Stimulated activated CD4-positive, alpha-beta T cell treated with anti-CD3 and anti-CD28 coated beads, TNF-alpha, amount 100 ng/mL, for 48 hours (primary cell): Measurements from ENCODE around the gene L1CAM.

Experiments
- DNase-seq, 3 donors: peaks; one replicate each; pipeline ENCODE4 v3.0.0-alpha.2; 2020; ENCODE audit warnings: low read depth in 3 of 3

Gene L1CAM

DNA sequence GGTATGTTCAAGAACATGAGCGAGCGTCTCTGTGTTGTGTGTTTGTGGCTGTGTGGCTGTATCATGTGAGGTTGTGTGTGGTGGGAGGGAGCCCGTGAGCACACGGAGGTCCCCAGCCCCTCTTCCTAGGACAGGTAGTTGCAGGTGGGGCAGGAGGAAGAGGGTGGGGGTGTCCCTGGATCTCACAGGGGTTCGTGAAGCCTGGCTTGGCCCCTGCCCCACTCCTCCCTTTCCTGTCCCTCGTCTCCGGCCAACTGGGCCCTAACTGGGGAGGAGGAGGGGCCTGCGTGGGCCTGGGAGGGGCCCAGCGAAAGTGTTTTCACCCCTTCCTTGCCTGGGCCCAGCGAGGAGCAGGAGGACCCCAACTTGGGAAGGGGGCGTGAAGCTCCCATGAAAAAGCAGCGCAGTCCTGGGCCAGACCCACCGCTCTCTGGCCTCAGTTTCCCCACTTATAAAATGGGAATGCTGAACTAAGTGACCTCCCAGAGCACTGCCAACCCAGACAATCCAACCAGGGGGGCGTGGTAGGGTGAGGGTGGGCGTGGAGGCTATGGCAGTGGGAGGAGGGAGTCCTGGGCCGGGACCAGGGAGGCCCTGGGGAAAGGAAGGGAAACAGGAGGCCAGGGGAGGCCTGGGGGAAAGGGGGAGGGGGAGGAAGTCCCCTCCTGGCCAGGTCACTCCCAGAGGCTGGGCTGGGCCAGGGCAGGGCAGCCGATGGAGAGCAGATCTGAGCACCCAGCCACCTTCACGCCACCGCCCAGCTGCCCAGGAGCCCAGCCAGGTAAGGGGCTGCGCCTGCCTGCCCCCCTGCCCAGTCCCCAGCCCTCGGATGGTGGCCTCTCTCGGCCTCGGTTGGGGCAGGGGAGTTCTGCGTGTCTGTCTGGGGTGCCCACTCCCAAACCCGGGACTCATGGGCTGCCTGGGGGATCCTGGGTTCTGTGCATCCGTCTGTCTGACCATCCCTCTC, 18.3 kb upstream of the L1CAM start, which contains the start of gene AVPR2:
Gene AVPR2 (plus strand): TSS at position 683 of the 967 bp plus-strand sequence. CDS start 473 bp downstream, outside the sequence.
- no peak for DNase-seq

GRCh38 chrX:153903238-153903980, 17.4 kb upstream of the L1CAM start:
- DNase-seq, result no peak

- no peak for DNase-seq
These were observed 16.4 kb upstream of the L1CAM start for GRCh38 chrX:153902385-153902784.

DNA sequence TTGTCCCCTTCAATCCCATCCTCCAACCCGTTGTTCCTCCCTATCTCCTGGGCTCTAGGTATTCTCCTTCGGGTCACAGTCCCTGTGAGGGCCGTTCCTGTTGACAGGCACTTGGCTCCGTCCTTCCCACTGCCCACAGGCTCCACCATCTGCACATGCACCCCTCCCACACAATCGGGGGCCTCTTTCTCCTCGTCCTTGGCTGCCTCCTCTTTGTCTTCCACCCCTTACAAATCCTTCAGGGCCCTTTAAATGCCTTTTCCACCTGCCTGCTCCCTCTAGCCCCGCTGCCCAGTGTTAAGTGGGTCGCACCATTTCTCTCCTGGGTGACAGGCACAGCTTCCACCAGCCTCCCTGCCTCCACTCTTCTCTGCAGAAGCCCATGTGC, 15.8 kb upstream of the L1CAM start:
- no peak for DNase-seq

DNA sequence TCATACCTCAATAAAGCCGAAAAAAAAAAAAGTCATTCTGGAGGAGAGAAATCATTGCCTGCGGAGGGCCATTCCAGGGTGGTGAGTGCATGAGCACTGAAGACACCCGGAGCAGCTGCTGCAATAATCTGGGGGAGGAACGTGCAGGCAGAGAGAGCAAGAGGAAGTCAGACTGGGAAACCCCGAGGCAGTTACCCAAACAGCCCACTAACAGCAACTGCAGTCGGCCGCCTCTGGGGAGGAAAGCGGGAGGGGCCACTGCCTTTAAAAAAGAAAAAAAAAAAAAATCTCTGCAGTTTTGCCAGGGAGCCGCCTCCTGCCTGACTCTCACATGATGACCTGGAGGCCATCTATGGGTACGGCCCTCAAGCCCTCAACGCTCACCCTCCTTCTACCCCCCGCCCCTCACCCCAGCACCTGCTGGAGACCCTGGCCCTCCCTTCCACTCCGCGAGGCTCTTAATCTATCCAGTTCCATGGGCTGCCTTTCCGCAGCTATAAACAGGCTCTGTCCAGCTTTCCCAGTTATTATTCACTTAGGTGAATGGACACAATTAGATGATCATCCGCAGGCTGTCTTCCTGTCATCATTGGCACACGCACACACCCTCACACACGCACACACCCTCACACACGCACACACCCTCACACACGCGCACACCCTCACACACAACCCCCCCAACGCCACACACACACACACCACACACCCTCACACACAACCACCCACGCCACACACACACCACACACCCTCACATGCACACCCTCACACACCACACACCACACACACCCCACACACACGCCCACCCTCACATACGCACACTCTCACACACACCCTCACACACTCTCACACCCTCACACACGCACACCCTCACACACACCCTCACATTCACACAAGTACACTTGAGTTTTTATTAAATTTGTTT, 15.1 kb upstream of the L1CAM start:
- DNase-seq, result peak in 1 of 3 donors; percentile 43

DNA sequence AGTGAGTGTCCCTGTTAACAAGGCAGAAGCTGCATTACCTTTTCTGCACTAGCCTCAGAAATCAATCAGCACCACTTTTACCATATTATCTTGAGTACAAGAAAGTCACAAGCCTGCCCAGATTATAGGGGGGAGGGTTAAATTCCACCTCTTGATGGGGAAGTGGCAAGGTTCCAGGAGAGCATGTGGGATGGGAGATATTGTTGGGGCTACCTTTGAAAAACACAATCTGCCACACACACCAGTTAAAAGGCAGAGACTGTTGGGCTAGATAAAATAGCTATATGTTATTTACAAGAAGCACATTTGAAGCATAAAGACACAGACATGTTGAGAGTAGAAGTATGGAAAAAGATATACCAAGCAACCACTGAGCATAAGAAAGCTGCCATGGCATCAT, 11.9 kb upstream of the L1CAM start:
- DNase-seq, result no peak

- DNase-seq, result no peak
These were observed 3.1 kb upstream of the L1CAM start for GRCh38 chrX:153889123-153889522.

DNA sequence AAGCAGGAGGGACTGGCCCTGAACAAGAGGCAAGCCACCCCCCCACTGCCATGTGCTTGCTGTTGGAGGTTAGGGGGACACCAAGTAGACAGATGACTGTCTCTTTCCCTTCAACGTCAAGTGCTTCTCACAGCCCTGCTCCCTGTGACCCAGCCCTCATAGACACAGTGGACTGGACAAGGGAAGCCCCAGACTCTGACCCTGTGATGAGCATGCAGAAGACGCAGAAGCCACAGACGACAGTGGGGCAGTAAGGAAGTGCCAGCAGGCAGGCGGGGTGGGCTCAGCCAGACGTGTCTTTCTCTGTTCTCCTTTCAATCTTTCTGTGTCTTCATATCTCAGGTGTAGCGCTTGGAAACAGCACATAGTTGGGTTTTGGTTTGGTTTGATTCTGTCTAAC, 2.4 kb upstream of the L1CAM start:
- no peak for DNase-seq

- no peak for DNase-seq
These were observed 1.4 kb upstream of the L1CAM start for GRCh38 chrX:153887385-153887784.

- DNase-seq, result no peak
These were observed 942 bp upstream of the L1CAM start for GRCh38 chrX:153886915-153887314.

GRCh38 chrX:153885208-153885787, 675 bp downstream of the L1CAM start:
- DNase-seq, result no peak

- no peak for DNase-seq
These were observed 1.4 kb downstream of the L1CAM start for GRCh38 chrX:153884590-153884989.

DNA sequence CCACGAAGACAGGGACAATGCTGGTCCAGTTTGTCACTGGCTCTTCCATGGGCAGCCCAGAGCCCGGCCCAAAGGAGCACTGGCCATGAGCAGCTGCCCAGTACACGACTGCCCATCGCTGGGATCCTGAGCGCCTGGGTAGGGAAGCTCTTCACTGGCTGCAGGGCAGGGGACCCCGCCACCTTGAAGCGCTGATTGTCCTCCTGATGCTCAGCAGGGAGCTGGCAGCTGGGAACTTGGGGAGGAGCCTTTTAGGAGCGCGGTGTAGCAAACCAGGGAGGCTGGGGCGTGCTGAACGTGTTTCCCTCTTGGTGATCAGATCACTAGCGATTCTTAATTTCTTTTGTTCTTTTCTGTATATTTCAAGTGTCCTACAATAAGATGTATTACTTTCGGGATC, 1.8 kb downstream of the L1CAM start:
- DNase-seq, result no peak

GRCh38 chrX:153883163-153883843, 2.7 kb downstream of the L1CAM start:
- DNase-seq, result no peak

DNA sequence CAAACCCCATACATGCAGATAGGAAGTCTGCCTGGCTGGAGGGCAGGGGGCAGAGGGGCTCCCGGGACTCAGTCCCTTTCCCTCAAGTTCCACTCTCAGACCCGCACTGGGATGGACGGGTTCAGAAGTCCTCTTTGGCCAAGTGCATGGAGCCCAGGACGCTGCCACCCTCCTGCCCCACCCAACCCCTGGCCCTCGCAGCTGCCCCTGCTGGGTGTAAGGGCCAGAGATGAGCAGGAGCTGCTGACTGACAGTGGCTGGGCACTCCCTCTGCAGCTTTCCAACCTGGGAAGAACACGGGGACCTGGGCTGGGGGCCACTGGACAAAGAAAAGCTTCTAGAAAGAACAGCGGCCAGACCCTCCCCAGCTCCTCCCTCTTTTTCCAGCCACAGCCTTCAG, 3.4 kb downstream of the L1CAM start:
- DNase-seq, result no peak

- DNase-seq, result no peak
These were observed 3.9 kb downstream of the L1CAM start for GRCh38 chrX:153882086-153882498.

GRCh38 chrX:153881281-153881680, 4.7 kb downstream of the L1CAM start:
- no peak for DNase-seq

GRCh38 chrX:153880440-153880815, 5.5 kb downstream of the L1CAM start:
- no peak for DNase-seq

DNA sequence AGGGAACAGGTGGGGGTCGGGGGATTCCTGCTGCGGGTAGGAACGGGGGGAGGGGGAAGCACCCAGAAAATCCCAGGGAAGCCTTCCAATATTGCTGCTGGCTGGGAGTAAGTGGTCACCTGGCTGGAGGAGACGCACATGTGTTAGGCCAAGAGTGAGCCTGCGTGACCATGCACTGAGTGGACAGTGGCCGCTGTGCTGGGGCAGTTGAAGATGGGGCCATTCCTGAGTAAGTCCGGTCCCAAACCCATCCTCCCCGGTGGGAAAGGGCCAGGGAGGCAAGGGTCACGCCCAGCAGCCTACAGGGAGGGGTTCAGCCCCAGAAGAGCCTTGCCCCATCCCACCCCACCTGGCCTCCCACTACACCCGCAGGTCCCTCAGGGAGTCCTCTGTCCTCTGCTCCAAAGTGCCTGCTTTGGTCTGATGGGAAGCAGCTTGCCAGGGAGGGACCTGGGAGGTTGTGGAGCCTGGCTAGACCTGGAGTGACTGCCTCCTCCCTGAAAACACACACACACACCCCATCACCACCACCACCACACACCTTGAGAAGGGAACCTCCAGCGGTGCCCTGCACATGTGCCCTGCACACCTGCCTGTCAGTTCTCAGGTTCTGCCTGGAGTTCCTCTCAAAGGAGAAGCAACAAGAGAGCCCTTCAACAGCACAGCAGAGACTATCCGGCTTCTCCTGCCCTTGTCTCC, 6.1 kb downstream of the L1CAM start:
- DNase-seq, result no peak

DNA sequence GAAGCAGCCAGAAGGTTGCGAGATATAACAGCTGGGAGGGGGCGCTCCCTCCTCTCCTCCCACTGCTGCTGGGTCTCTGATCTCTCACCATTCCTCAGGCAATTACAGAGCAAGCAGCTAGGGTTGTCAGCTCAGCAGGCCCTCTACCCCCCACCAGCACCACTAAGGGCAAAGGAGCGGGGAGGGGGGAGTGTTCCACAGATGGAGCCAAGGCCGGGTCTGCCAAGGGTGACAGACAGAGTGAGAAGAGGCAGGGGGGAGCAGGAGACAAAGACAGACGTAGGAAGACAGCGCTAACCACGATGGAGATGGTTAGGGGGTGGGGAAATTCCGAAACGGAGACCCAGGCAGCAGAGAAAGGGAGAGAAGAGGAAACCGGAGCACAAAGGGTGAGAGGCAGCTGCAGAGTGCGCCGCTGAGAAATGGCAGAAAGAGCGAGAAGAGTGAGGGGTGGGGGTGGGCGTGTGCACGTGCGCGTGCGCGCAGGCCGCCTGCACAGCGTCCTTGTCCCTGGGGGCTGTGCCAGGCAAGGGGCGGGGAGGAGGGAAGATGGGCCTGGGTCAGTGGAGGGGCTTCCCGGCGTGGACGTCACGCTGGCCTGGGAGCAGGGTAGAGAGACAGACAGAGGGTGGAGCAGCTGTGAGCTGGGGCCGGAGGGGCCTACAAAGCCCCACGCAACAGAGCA, 6.9 kb downstream of the L1CAM start:
- DNase-seq, result no peak
